Superior temporal gyrus (tissue), 1 donor: ENCODE data around the gene APOA4.
"Not testable (repeated sequence)": the region's sequence is repeated elsewhere in the genome, so short reads cannot be mapped to it uniquely, and the experiment has no call there.

Experiments used
- DNase-seq: peaks from one replicate; pipeline ENCODE4 v3.0.0-alpha.2; 2016; ENCODE audit errors: extremely low spot score

APOA4 gene

DNA sequence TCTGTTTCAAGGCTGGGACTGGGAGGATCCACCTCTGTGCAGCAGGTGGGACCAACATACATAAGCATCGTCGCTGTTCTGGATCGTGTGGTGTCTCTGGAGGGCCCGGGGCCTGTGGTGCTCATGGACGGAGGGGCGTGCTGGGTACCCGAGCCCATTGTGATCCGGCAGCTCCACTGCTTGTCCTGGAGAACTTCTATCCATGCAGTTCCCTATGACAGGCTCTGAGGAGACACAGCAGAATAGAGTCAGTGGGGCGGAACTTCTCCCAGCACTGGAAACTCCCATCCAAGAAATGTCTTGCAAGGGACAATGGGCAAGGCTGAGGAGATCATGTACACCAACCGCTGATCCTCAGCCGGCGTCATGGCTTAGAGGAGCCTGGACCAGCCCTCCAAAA is 26.0 kb upstream of the APOA4 start:
- DNase-seq, result no peak

DNA sequence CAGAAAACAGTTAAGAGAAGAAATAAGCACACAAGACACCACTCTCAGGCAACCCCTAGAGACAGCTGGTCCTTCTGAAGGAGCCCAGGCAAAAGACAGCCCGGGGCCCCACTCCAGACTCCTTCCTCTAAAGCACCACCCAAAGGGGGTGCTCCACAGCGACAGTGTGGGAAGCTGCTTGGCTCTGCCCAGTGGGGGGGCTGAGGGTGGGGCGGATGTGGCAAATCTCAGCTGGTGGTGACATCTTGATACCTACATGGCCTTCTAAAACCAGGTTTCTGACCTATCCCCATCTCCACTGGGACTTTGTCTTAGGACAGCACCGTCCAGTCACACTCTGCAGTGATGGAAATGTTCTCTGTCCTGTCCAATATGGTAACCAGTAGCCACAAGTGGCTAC is 24.5 kb upstream of the APOA4 start:
- DNase-seq, result no peak

DNA sequence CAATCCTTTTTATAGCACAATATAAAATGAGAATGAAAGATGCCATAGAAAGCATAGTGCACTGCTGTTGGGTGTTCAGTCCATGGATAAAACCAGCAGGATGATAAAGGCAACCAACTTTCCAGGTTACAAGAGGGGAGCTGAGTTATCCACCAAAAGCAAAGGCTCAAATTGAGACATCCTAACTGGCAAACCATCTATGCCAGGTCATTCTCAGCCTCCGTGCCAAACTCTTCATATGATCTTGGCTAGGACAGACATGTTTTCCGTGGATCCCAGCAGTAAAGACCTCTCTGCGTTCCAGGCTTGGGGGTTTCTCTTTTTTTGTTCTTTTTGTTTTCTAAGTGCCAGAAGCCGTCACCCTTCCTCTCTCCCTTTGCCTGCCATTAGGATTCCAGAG is 21.6 kb upstream of the APOA4 start:
- no peak for DNase-seq

DNA sequence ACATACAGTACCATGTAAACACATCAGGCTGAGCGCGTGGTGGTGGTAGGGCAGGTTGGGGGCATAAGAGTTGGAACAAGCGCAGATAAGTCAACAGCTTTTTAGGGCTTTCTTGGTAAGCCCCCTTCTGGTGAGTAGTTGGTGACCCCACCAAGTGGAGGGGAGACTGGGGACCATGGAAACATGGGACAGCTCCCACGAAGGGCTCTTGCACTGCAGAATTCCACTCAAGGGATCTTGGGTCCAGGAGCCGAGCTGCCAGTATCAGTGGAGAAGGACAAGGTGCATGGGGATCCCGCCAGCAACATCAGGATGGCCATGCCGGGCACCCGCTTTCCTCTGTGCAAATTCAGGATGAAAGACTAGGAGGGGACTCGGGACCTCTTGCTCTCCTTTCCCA is 20.6 kb upstream of the APOA4 start:
- DNase-seq, result no peak

DNA sequence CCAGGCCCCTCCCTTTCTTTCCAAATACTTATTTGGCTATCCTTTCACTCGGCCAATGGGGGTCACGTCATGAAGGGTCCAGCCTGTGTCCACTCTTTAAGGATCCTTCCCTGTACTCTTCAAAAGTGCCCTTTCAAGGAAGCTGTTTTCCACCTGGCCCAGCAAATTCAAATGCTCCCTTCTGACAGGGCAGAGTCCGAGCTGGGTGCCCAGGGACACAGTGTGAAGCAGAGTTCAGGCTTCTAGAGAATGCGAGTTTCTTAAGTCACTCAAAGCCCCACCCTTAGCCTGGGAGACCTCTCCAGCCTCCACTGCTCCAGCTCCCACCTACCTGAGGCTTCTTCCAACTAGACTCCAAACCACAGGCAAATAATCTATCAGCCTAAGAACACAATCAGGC is 19.8 kb upstream of the APOA4 start:
- DNase-seq, result no peak

DNA sequence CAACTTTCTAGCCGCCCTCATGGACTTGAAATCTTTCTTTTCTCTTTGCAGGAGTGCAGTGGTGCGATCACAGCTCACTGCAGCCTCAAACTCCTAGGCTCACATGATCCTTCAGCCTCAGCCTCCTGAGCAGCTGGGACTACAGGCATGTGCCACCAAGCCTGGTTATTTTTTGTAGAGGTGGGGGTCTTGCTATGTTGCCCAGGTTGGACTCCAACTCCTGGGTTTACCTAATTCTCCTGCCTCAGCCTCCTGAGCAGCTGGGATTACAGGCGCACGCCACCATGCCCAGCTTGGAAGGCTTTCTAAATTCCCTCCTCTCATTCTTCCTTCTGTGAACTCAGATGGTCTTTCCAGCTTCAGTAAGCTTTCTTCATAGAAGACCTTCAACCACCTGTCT is 19.0 kb upstream of the APOA4 start:
- no peak for DNase-seq

DNA sequence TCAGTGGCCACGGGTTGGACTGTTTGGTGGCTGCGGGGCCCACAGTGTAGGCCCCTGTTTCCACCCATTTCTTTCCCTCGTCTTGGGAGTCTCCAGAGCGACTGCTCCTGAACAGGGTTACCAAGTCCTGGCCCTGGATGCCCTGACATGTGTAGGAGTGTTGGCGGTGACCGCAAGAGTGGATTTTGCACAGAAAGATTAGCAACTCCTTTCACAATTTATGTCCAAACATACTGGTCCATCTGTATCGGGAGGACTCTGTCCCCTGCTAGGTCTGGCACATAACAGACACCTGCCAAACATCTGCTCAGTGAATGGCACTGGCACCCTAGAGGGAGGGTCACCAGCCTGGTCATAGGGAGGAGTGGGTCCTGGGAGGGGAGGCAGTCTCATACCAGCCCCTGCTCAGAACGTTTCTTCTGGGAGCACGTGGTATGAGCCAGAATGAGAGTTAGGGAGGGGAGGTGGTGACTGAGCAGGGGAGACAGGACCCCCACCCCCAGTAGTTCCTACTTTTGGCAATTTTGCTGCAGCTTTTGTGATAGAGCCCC is 17.7 kb upstream of the APOA4 start:
- no peak for DNase-seq

DNA sequence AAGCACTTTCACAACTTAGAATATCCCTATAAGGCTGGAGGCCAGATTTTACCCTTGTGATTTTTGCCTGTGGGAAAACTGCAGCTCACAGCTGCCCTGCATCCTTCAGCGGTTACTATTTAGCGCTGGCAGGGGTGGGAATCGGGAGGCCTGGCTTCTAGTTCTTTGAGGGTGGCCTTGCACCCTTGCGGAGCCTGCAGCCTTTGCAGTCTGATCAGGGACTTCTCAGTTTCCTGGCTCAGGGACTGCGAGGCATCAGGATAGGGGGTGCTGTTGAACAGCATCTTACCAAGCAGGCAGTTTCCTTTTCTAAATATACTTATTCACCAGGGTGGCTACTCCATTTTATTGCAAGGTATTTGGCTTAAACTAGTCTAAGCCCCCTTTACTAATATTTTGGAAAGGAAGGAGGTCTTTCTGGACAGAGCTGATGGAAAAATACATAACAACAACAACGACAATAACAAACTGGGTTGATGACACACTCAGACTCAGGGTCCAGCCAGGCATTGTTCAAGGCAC is 17.2 kb upstream of the APOA4 start:
- DNase-seq, result peak; percentile 50

DNA sequence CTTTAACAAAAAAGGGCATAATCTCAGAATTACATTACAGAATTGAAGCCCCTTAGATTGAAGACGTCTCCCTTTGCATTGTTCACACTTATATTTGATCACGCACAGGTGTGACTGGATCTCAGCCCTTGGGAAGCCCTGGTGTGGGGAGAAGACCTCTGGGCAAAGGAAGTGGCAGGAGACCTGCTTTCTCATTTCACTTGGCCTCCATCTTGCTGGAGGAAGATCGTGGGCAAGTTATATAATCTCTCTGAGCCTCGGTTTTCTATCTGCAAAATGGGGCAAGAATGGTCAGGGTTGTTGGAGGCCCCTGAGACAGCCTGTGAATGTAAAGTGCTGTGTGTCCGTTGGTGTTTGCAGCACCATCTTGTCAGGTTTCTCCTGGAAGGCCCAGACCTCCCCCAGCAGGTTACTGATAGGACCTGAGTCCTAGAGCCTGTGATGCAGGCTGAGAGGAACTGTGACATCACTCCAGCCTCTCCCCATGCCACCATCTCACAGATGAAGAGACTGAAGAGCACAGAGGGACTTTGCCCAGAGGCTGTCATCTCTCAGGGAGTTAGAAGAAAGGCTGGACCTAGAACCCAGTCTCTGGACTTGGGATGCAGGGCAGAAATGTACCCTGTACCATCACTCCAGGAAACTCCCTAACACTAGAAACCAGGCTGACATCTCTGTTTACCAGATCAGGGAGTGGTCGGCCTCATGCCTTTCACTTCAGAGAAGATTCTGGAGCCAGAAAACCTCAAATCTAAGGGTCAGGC is 15.4 kb upstream of the APOA4 start:
- no peak for DNase-seq

DNA sequence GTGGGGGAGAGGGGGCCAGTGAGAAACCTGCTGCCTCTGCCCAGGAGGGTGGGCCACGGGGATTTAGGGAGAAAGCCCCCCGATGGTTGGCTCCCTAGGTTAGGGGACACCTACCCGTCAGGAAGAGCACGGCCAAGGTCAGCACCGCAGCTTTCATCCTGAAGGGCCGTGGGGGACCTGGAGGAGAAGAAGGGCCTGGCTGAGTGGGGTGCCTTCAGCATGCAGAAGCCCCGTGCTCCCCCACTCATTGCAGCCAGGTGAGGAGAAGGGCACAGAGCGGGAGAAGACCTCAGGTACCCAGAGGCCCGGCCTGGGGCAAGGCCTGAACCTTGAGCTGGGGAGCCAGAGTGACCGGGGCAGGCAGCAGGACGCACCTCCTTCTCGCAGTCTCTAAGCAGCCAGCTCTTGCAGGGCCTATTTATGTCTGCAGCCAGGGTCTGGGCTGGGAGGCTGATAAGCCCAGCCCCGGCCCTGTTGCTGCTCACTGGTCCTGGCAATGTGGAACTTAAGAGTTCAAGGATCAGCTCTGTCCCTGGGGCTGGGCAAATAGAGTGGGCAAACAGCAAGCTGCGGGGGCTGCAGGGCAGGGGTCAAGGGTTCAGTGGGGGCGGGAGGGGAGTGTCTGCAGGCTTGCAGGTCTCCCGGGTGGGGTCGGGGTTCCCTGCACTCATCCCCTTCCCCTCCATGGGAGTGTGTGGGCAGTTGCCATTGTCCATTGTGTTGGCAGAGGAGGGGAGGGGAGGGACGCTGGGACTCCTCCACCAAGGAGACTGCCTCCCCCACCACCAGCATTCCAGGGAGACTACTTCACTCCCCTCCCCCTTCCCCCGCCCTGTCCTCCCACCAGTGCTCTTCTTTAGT is 14.4 kb upstream of the APOA4 start, which contains the start of gene APOA1:
TSS of gene APOA1 (minus strand) at position 392 of the 861 bp plus-strand sequence. CDS start at position 157, 235 bp downstream.
- no peak for DNase-seq

DNA sequence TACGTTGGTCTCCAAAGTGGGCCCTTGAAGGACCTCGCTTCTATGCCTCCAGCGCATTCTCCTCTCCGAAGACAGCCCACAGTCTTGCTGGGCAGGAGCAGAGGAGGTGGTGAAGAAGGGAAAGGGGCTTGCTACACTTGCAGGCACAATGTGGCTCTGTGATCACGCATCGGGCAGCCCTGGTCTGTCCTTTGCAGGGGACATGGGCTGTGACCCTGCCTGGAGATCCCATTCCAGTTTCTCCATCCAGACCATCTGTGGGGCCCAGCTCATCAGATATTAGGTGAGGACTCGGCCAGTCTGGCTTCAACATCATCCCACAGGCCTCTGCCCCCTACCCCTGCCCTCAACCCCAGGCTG is 13.5 kb upstream of the APOA4 start:
- DNase-seq, result no peak

DNA sequence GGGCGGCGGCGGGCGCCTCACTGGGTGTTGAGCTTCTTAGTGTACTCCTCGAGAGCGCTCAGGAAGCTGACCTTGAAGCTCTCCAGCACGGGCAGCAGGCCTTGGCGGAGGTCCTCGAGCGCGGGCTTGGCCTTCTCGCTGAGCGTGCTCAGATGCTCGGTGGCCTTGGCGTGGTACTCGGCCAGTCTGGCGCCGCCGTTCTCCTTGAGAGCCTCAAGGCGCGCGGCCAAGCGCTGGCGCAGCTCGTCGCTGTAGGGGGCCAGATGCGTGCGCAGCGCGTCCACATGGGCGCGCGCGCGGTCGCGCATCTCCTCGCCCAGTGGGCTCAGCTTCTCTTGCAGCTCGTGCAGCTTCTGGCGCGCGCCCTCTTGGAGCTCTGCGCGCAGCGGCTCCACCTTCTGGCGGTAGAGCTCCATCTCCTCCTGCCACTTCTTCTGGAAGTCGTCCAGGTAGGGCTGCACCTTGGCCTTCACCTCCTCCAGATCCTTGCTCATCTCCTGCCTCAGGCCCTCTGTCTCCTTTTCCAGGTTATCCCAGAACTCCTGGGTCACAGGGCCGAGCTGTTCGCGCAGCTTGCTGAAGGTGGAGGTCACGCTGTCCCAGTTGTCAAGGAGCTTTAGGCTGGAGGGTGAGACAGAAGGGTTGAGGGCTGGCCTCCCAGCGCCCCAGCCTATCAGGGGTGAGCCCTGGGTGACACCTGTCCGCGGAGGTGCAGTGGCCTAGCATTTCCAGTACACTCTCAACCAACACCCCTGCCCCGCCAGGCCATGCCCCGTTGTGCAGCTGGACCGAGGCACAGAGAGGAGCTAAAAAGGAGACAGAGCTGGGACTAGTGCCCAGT is 12.9 kb upstream of the APOA4 start:
- peak; percentile 77 for DNase-seq

DNA sequence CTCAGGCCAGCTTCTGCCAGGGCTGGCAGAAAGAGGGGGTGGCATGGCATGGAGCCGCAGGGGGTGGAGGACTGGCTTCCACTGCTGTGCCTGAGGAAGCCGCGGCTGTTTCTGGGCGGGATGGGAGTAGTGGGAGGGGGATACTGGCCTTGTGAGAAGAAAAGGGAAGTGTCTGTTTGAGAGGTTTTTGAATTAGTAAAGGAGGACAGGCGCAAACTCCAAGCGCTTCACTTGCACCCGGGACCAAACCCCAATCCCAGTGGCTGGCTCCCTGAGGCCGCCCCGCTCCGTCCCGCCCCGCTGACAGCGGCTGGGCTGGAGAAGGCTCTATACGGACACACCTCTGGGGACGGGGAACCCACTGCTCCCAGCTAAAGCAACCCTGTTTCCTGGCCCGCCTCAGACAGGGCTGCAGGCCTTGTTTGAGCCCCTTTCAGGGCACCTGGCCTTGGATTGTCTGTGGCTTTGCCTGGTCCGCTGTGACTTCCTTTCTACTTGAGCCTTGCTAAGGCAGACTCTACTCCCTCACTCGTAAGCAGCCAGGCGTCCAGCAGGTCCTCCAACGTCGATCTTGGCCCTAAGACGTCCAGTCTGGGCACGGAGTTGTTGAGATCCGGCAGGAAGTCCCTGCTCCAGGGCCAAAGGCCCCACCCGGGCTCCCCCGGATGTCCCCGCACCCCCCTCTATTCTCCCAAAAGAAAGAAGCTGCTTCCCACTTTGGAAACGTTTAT is 12.1 kb upstream of the APOA4 start:
- no peak for DNase-seq

DNA sequence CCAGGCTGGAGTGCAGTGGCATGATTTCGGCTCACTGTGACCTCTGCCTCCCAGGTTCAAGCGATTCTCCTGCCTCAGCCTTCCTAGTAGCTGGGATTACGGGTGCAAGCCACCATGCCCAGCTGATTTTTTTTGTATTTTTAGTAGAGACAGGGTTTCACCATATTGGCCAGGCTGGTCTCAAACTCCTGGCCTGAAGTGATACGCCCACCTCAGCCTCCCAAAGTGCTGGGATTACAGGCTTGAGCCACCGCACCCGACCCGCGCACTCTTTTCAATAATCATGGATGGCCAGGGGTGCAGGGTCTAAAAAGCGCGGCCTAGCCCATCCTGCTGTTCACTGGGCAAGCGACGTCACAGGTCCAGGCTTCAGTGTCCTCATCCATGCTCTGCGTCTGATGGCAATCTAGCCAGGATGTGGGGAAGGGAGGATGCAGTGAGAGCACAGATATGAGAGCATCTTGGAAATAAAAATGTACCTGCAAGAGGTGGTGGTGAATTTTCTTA is 11.5 kb upstream of the APOA4 start:
- DNase-seq, result not testable (repeated sequence)

DNA sequence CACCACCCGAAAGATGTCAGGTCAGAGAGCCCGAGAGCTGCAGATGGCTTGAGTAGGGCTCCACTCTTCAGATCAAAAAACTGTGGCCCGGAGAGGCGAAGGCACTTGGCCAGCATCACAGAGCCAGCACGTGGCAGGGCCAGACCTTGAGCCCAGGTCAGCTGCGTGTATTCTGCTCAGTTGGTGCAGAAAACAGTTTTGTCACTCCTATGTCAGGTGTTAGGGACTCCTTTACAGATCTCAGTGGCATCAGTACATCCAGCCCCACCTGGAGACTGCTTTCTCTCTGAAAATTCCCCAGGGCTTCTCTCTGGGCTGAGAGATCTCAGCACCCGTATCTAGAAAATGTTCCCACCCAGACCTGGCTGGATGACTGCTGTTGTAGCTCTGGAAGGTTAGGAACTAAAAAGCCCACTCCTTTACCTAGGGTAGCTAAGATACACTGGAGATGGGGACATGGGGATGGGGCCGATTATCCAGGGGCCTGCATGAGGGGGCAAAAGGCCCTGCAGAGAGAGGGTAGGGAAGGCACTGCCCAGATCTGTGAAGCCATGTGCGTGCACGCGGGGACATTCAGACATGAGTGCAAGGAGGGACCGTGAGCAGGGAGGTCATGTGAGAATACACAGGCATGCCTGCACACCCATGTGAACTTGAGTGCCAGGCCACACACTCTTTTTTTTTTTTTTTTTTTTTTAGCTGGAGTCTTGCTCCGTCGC is 10.9 kb upstream of the APOA4 start:
- no peak for DNase-seq

DNA sequence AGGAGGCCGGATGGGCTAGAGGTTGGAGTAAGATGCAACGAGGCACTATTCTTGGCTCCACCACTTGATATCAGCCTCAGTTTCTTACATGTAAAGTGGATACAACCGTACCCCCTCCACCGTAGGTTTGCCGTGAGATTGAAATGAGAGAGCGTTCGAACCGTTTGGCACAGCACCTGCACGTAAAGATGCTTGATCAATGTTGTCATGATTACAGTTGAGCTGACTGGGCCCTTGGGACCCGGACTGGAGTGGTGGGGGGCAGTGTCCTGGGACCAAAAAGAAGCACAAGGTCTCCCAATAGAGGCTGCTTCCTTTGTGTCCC is 10.3 kb upstream of the APOA4 start:
- no peak for DNase-seq

DNA sequence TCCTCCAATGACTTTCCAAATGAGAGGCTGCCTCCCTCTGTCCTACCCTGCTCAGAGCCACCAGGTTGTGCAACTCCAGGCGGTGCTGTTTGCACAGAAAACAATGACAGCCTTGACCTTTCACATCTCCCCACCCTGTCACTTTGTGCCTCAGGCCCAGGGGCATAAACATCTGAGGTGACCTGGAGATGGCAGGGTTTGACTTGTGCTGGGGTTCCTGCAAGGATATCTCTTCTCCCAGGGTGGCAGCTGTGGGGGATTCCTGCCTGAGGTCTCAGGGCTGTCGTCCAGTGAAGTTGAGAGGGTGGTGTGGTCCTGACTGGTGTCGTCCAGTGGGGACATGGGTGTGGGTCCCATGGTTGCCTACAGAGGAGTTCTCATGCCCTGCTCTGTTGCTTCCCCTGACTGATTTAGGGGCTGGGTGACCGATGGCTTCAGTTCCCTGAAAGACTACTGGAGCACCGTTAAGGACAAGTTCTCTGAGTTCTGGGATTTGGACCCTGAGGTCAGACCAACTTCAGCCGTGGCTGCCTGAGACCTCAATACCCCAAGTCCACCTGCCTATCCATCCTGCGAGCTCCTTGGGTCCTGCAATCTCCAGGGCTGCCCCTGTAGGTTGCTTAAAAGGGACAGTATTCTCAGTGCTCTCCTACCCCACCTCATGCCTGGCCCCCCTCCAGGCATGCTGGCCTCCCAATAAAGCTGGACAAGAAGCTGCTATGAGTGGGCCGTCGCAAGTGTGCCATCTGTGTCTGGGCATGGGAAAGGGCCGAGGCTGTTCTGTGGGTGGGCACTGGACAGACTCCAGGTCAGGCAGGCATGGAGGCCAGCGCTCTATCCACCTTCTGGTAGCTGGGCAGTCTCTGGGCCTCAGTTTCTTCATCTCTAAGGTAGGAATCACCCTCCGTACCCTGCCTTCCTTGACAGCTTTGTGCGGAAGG is 9.5 kb upstream of the APOA4 start:
- DNase-seq, result no peak

DNA sequence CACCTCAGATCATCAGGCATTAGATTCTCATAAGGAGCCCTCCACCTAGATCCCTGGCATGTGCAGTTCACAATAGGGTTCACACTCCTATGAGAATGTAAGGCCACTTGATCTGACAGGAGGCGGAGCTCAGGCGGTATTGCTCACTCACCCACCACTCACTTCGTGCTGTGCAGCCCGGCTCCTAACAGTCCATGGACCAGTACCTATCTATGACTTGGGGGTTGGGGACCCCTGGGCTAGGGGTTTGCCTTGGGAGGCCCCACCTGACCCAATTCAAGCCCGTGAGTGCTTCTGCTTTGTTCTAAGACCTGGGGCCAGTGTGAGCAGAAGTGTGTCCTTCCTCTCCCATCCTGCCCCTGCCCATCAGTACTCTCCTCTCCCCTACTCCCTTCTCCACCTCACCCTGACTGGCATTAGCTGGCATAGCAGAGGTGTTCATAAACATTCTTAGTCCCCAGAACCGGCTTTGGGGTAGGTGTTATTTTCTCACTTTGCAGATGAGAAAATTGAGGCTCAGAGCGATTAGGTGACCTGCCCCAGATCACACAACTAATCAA is 8.8 kb upstream of the APOA4 start:
- no peak for DNase-seq
